ENCODE results near the gene NIBAN1. TPM values are rescaled to one million over a fixed set of nuclear protein-coding genes. Genes with fewer than 3 reads are reported as not detected.

Gene NIBAN1
- total RNA-seq, 1 donor from 2014 or later = 22.8 TPM

DNA sequence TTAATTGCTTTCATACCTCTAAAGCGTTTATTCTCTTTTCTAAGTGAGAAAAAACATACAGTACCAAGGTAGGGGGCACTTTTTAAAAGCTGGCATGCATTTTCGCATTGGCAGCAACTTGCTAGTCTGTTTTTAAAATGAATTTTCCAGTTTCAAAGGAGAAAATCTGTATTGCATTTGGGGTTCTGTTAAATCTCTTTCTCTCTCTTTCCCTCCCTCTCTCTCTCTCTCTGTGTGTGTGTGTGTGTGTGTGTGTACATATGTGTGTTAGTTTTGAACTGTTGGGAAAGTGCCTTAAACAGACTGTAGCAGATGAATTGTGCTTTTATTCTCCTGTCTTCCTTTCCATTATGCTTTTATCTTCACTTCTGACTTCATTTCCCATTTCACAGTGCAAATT lies 7.3 kb downstream of the NIBAN1 start:
- no peak for TF ChIP-seq POLR2A (IDR thresholded peaks at IDR 0.05)
- TF ChIP-seq, protein P1, sequence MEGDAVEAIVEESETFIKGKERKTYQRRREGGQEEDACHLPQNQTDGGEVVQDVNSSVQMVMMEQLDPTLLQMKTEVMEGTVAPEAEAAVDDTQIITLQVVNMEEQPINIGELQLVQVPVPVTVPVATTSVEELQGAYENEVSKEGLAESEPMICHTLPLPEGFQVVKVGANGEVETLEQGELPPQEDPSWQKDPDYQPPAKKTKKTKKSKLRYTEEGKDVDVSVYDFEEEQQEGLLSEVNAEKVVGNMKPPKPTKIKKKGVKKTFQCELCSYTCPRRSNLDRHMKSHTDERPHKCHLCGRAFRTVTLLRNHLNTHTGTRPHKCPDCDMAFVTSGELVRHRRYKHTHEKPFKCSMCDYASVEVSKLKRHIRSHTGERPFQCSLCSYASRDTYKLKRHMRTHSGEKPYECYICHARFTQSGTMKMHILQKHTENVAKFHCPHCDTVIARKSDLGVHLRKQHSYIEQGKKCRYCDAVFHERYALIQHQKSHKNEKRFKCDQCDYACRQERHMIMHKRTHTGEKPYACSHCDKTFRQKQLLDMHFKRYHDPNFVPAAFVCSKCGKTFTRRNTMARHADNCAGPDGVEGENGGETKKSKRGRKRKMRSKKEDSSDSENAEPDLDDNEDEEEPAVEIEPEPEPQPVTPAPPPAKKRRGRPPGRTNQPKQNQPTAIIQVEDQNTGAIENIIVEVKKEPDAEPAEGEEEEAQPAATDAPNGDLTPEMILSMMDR (IDR thresholded peaks at IDR 0.05) = no peak
- no peak for DNase-seq (ENCODE audit: extremely low spot score in 2 of 2)
- Histone ChIP-seq H3K4me3 (no peak overlapping the region), H3K27me3 (no peaks in the 10 kb centered on the region), H3K4me1 (peaks cover 28% of the 10 kb centered on the region), H3K27ac (no peak overlapping the region), H3K36me3 (no peaks in the 10 kb centered on the region), H3K9me3 (no peaks in the 10 kb centered on the region)
- intact Hi-C loops (cut with DNase I) = loop anchor here (5.0 kb wide), 1 partner anchor 85 kb away; no protein-coding TSS in a partner anchor

DNA sequence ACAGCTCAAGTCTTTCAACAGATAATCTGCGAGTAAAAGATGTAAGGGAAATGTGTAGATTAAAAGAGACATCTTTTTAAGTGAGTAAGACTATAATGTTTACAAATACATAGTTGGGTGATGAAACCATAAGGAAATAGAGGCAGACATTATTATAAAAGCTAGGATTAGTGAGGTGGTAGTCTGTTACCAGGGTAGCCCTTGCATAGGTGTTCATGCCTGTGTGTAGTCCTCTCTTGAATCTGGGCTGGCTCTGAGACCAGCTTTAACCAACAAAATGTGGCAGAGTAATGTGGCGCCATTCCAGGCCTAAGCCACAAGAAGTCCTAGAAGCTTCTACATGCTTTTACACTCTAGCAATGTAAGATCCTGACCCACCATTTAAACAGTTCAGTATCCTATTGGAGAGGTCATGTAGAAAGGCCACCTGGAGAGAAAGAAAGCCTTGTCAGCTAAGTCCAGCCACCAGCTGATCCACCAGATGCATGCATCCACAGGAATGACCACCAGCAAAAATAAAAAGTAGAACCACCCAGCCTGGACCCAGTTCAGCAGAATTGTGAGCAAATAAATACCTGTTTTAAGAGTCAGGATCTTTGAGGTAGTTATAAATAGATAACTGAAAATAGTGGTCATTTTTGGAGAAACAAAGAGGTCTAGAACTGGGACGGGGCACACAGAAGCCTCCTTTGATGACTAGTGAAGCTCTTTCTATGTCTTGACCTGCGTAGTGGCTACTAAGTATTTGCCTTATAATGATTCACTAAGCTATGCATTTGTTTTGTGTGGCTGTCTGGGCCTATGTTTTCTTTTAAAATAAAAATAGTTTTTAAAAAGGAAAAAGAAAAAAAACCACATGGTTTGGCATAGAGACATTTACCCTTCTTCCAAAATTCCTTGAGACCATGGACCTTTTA lies 8.1 kb downstream of the NIBAN1 start:
- Histone ChIP-seq H3K4me3 (no peak overlapping the region), H3K36me3 (no peaks in the 10 kb centered on the region), H3K4me1 (peaks cover 20% of the 10 kb centered on the region), H3K27ac (no peak overlapping the region), H3K9me3 (no peaks in the 10 kb centered on the region), H3K27me3 (no peaks in the 10 kb centered on the region)
- intact Hi-C loops (cut with DNase I) = loop anchor here (5.0 kb wide), 1 partner anchor 84 kb away; no protein-coding TSS in a partner anchor
- DNase-seq (ENCODE audit: extremely low spot score in 2 of 2) = no peak
- TF ChIP-seq POLR2A (IDR thresholded peaks at IDR 0.05) (no peak), POLR2AphosphoS5 (IDR thresholded peaks at IDR 0.05; ENCODE audit: insufficient read depth in 1 of 2, low read depth in 1 of 2) (no peak)
- TF ChIP-seq, protein P1 (IDR thresholded peaks at IDR 0.05) = no peak

DNA sequence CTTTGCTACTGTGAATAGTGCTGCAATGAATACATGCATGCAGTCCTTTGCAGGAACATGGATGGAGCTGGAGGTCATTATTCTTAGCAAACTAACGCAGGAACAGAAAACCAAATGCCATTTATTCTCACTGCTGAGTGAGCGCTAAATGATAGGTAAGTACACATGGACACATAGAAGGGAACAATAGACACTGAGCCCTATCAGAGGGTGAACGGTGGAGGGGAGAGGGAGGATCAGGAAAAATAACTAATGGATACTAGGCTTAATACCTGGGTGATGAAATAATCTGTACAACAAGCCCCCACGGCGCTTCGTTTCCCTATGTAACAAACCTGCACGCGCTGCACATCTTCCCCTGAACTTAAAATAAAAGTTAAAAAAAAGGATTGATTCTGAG lies 8.9 kb downstream of the NIBAN1 start:
- Histone ChIP-seq H3K4me1 (peaks cover 12% of the 10 kb centered on the region), H3K4me3 (no peak overlapping the region), H3K36me3 (no peaks in the 10 kb centered on the region), H3K27me3 (no peaks in the 10 kb centered on the region), H3K27ac (no peak overlapping the region), H3K9me3 (no peaks in the 10 kb centered on the region)
- no peak for TF ChIP-seq POLR2A (IDR thresholded peaks at IDR 0.05)
- no peak for TF ChIP-seq POLR2AphosphoS5 (IDR thresholded peaks at IDR 0.05; ENCODE audit: insufficient read depth in 1 of 2, low read depth in 1 of 2)
- TF ChIP-seq, protein P1 (IDR thresholded peaks at IDR 0.05) = no peak
- DNase-seq (ENCODE audit: extremely low spot score in 2 of 2) = no peak
- intact Hi-C loops (cut with DNase I) = loop anchor here (5.0 kb wide), 1 partner anchor 83 kb away; no protein-coding TSS in a partner anchor

DNA sequence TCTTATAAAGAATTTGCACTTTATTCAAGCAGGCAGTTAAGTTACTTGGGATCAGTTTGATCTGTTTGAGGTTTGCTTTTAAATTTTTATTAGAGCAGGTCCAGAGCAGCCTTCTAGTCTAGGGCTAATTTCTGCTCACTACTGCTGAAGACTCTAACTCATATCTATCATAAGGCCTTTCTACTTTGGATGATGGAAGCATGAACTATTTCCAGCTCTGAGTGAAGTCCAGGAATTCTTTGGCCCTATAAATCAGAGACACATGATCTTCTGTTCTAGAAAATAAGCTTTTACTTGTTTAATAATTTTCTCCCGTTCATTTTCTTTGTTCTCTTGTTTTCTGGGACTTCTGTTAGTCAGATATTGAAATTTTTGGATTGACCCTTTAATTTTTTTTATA lies 14.7 kb downstream of the NIBAN1 start:
- TF ChIP-seq POLR2A (IDR thresholded peaks at IDR 0.05) = no peak
- TF ChIP-seq, protein P1 (IDR thresholded peaks at IDR 0.05) = no peak
- no peak for TF ChIP-seq POLR2AphosphoS5 (IDR thresholded peaks at IDR 0.05; ENCODE audit: insufficient read depth in 1 of 2, low read depth in 1 of 2)
- H3K4me1 ChIP-seq = peaks cover 18% of the 10 kb centered on the region
- no peaks in the 10 kb centered on the region for H3K27me3 ChIP-seq
- no peak overlapping the region for H3K4me3 ChIP-seq
- peak overlapping the region; percentile 60 for H3K27ac ChIP-seq
- intact Hi-C loops (cut with DNase I) = no loop called here
- no peaks in the 10 kb centered on the region for H3K9me3 ChIP-seq
- DNase-seq (ENCODE audit: extremely low spot score in 2 of 2) = no peak
- H3K36me3 ChIP-seq = no peaks in the 10 kb centered on the region

All from vagina (tissue), 2 donors.